NCI-H748 (cell line): Measurements from ENCODE around the gene FAM228B.
A peak's percentile ranks its signal among the peaks of the same experiment; 100 is the strongest.
"Not testable (repeated sequence)": the region's sequence is repeated elsewhere in the genome, so short reads cannot be mapped to it uniquely, and the experiment has no call there.

Experiments
- DNase-seq: peaks from one replicate; lab custom pipeline; 2025; ENCODE audit not compliant: unreplicated experiment; lab: John Stamatoyannopoulos, UW

The FAM228B gene

DNA sequence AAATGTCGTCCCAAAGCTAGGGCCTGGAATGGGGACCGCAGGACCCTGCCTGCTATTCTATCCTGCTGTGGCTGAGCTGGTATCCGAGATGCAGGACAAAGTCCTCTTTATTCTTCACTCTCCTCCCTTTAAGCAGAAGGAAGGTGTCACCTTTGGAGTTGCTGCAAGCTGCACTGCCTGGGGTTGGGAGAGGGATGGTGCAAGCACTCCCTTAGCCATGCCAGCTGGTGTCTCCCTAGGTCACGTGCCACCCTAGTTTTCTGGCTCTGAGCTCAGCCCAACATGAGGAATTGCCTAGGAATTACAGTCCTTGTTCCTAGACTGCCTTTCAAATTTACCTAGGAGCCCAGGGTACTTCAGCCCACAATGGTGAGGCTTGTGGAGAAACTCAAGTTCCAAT lies 30.2 kb downstream of the FAM228B start:
- DNase-seq = no peak

- peak; percentile 10 for DNase-seq
Observed at GRCh38 chr2:24158131-24158530, 34.9 kb downstream of the FAM228B start.

DNA sequence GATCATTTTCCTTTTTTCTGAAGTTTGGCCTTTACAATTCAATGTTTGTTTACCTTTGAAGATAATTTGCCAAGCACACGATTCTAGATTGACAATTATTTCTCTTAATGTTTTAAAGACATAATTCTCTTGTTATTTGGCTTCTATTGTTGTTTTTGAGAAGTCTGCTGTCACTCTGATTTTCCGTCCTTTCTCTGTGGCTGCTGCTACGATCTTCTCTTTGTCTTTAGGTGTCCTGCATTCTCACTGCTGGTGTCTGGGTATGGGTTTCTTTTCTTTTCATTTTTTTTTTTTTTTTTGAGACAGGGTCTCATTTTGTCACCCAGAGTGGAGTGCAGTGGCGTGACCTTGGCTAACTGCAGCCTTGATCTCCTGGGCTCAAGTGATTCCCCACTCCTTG lies 36.4 kb downstream of the FAM228B start:
- no peak for DNase-seq

- DNase-seq = no peak
Observed at GRCh38 chr2:24160761-24161160, 37.5 kb downstream of the FAM228B start.

- DNase-seq = no peak
Observed at GRCh38 chr2:24162494-24162893, 39.2 kb downstream of the FAM228B start.

GRCh38 chr2:24163186-24163585 lies 39.9 kb downstream of the FAM228B start:
- DNase-seq = peak; percentile 31

- no peak for DNase-seq
Observed at GRCh38 chr2:24163601-24164000, 40.3 kb downstream of the FAM228B start.

DNA sequence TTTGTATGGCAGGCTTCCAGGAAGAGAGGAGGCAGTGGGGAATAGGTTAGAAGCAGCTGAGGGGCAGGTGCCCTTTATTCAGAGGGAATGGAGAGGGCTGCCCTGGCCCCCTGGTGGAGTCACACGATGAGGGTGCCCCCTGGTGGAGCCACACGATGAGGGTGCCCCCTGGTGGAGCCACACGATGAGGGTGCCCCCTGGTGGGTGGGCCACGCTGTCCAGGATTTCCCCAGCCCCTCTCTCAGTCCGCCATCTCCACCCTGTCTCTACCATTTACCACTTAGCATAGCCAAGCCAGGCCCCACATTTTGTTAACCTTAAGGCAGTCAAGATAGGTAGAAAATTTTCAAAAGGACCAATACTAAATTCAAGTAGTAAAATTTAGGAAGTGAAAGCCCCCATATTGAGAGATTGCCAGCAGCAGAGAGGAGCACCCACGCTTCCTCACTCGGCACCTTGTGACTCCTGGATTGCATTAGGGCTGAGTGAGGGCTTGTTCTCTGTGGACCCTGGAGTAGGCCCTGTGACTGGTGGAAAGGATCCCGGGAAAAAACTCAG lies 41.2 kb downstream of the FAM228B start:
- peak; percentile 30 for DNase-seq

GRCh38 chr2:24169023-24169422 lies 45.8 kb downstream of the FAM228B start:
- DNase-seq = no peak

DNA sequence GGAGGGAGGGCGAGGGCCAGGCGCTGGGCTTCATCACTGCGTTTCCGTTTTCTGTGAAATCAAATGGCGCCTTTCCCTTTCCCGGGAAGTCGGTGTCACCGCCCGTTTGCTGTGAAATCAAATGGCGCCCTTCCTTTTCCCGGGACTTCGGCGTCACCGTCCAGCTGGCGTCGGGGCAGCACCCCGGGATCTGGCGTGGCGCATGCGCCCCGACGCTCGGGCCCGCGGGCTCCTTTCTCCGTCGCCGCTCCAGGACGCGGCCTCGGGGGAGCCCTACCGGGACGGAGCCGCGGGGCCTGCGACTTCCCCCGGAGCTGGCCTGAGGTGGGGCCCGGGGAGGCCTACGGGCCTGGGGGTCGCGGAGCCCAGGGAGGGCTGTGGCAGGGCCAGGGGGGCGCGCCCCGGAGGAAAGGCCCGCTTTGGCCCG lies 51.6 kb downstream of the FAM228B start, which contains the start of gene FAM228A:
Gene FAM228A (plus strand): TSS at position 203 of the 427 bp plus-strand sequence. CDS start 428 bp downstream, outside the sequence.
- no peak for DNase-seq

DNA sequence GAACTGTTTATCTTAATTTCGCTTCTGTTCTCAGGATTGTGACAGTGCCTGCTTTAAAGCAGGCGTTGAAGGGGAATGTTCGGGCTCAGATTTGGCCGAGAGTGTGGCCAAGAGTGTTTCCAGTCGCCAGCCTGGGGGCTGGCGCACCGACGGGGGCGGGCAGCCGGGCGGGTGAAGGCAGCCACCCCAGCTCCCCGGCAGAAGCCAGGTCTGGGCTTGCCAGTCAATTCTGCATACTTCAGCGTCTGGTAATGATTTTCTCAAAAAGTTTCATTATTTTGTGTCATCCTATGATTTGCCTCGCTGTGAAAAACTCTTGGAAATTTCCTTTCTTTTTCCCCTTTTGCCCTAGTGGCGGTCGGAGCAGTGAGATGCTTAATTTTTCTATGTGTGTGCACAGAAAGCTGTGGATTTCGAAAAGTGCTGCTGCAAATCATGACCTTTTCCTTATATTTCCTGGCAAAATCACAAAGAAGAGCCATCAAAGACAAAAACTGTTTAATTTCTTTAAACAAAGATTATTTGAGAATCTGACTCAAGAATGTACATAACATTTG lies 52.4 kb downstream of the FAM228B start:
- DNase-seq = no peak

DNA sequence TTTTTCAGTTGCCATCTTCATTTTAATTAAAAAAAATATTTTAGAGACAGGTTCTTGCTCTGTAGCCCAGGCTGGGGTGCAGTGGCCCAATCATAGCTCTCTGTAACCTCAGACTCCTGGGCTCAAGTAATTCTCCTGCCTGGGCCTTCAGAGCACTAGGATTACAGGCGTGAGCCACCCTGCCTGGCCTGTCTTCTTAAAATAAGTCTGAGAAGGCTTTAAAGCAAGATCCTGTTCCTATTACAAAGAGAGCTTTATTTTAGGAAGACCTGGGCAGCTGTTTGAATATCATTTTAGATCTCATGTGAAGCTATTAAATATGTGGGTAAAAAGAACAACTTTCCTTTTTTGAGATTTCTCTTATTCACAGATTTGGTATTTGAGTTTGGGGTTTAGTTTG lies 53.1 kb downstream of the FAM228B start:
- DNase-seq = no peak

DNA sequence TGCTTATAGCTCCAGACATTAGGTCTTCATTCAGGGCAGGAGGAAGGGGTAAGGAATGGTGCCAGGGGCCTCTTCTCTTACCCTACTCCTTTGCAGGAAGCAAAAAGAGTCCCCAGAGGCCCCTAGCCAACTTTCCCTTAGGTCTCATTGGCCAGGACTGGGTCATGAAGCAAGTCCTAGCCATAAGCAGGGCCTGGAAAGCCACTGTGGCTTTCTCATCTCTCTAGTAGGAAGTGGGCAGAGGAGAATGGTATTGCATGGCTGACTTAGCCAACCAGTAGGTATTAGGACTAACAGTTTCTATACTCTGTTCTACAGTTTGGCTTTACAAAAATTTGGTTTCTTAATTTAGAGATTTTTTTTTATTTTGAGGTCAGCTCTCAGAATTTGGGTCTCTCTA lies 56.4 kb downstream of the FAM228B start:
- DNase-seq = no peak

GRCh38 chr2:24181849-24182248 lies 58.6 kb downstream of the FAM228B start:
- no peak for DNase-seq

- DNase-seq = peak; percentile 26
Observed at GRCh38 chr2:24182507-24182906, 59.2 kb downstream of the FAM228B start.

GRCh38 chr2:24183366-24184069 lies 60.2 kb downstream of the FAM228B start:
- DNase-seq = no peak

DNA sequence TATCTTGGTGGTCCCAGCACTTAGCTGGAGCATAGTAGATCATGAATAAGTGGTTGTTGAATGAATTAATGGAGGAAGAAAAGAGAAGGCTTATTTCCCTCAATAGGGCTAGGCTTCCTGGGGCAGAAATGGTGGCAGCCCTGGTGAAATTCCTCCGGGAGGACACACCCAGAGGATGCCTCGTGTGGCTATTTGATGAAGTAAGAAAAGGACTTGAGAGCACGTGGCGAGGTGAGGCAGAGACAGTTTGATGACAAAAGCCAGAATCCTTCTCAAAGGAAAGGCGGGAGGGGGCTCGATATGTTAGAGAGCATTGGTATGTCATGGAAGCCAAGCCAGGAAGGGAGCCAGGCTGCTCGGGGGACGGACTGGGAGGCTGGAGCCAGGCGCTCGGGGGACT lies 66.3 kb downstream of the FAM228B start:
- no peak for DNase-seq

DNA sequence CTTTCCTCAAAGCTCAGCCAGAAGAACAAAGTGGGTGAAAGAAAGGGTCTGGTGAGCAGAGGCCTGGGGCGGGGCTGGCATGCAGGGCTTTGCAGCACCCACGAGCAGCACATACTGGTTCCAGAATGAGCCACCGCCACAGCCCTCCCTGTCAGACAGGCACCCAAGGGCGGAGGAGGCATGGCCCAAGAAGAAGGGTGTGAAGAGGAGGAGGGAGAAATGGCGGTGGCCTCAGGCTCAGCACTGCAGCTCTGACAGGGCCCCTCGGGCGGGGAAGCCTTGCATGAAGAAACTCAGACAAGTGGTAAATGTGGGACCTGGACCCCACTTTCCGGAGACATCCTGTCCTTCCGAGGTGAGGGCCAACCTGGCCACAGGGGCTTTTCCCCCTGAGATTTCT lies 67.2 kb downstream of the FAM228B start:
- DNase-seq = no peak

DNA sequence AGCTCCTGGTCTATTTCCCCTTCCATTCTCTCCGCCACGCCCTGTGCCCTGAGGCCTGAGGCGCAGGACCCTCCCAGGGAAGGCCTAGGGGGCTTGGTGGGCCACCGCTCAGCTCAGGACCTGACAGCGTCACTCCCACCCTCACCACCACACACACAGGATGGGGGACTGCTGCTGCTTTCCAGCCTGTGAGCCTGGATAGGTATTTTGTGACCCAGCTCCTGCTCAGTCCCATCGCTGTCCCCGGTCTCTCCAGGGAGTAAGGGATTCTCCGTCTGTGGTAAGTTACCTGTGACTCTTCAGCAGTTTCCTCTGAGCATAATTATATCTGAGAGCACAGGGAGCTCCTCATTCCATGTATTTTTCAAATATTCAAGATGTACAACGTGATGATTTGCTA lies 67.9 kb downstream of the FAM228B start:
- no peak for DNase-seq

DNA sequence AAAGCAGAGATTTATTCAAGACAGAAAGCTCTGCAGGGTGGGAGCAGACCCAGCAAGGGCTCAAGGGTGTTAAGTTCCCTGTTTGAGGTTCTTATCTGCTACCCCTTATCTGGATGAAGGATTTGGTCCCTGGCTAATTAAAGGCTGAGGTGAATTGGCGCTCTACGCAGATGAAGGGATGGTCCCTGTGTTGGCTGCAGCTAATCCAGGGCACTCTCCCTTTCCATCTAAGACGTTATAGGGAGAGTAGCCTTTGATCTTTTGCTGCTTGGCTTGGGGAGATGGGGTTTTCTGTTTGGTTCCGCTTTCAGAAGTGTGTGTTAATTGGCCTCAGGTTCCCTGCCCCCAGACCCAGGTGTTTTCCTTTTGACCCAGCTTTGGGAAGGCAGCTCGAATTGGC lies 68.6 kb downstream of the FAM228B start:
- DNase-seq = no peak

GRCh38 chr2:24197213-24197612 lies 73.9 kb downstream of the FAM228B start:
- not testable (repeated sequence) for DNase-seq

- no peak for DNase-seq
Observed at GRCh38 chr2:24199968-24200590, 76.8 kb downstream of the FAM228B start.
